IPS-NIHi7 (cell line): ENCODE results near the gene SLC15A3.
"Not testable (repeated sequence)": the region's sequence is repeated elsewhere in the genome, so short reads cannot be mapped to it uniquely, and the experiment has no call there.

Experiments
- DNase-seq: peaks from one replicate; pipeline ENCODE4 v3.0.0; 2012; ENCODE audit warnings: mixed read lengths; ENCODE audit errors: extremely low spot score

Gene SLC15A3

GRCh38 chr11:60977224-60977623 is 25.2 kb upstream of the SLC15A3 start:
- DNase-seq: no peak

- DNase-seq: no peak
These were observed 22.8 kb upstream of the SLC15A3 start for GRCh38 chr11:60974726-60975125.

- DNase-seq: not testable (repeated sequence)
These were observed 22.3 kb upstream of the SLC15A3 start for GRCh38 chr11:60974316-60974715.

DNA sequence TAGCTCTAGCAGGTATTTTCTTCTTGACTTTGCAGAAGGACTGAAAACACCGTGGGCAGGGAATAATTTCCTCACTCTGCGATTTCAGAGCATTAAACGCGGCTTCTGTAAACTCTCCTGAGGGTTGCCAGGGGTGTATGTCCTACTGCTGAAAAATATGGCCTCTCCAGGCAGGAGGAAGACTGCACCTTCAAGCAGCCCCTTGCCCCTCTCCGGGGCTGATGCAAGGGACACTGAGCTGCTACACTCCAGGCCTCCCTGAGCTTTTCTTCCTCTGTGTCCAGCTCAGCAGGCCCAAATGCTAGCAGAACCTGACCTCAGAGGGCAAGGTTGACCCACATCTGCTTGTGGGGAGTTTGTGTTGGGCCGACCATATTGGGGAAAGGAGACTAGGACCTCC is 21.7 kb upstream of the SLC15A3 start:
- no peak for DNase-seq

- DNase-seq: no peak
These were observed 20.4 kb upstream of the SLC15A3 start for GRCh38 chr11:60972182-60973030.

GRCh38 chr11:60971520-60971919 is 19.5 kb upstream of the SLC15A3 start, which contains the start of gene CD6:
Gene CD6, plus strand, starts transcription at chr11:60971680. Its CDS starts 186 bp downstream, at chr11:60971866.
- DNase-seq: no peak

DNA sequence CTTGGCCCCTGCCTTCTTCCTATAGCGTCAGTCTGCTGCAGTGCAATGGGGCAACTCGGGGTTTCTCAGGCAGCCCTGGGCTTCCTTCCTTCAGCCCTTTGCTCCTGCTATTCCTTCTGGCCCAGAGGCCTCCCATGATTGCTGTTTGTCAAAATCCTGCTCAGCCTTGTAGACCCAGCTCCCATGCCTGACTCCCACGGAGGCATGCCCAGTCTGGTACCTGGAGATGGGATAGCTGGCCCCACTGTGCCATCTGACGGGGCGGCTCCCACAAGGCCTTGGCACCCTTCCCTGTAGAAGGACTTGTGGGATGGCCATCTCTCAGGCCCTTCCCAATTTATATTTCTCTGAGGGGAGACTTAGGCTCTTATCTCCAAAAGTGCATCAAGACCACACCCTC is 18.9 kb upstream of the SLC15A3 start:
- no peak for DNase-seq

- DNase-seq: peak; percentile 81
These were observed 18.4 kb upstream of the SLC15A3 start for GRCh38 chr11:60970369-60970774.

DNA sequence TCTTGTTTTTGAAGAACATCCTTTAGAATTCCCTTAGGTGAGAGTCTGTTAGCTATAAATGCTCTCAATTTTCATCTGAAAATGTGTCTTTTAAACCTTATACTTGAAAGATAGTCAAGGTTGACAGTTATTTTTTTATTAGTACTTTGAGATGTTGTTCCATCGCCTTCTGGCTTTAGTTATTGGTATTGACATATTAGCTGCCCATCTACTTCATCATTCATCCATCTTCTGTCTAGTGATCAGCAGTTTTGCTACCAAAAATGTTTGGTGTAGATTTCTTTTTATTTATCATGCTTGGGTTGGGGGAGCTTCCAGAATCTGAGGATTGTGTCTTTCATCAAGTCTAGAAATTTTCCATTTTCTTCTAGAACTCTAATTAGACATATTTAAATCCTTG is 16.2 kb upstream of the SLC15A3 start:
- DNase-seq: no peak

- no peak for DNase-seq
These were observed 14.9 kb upstream of the SLC15A3 start for GRCh38 chr11:60966890-60967289.

DNA sequence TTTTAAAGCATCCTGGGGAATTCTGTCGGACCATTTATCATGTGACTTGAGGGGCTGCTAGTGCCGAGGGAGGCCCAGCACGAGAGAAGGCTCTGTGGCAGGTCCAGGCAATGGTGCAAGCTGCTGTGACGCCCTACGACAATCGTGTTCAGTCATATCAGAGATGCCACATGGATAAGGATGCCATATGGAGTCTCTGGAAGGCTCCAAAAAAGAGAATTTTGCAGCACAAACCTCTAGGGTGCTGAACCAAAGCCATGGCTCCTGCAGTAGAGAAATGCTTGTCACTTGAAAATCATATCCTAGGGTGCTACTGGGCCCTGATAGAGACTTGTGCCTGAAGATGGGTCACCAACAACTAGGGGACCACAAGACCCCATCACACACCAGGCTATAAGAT is 12.8 kb upstream of the SLC15A3 start:
- no peak for DNase-seq

GRCh38 chr11:60960405-60960804 is 8.4 kb upstream of the SLC15A3 start:
- DNase-seq: no peak

DNA sequence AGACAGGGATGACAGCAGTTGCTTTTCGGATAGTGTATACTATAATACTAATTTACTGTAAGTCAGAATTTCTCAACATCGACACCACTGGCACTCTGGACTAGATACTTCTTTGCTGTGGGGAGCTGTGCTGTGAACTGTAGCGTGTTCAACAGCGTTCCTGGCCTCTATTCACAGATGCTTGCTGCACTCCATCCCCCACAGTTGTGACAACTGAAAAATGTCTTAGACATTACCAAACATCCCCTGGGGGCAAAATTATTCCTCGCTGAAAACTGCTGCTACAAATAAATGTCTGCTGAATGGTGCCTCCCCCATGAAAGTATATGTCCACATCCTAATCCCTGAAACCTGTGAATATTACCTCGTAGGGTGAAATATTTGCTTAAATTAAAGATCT is 7.5 kb upstream of the SLC15A3 start:
- no peak for DNase-seq

- DNase-seq: no peak
These were observed 5.2 kb upstream of the SLC15A3 start for GRCh38 chr11:60957188-60957587.

DNA sequence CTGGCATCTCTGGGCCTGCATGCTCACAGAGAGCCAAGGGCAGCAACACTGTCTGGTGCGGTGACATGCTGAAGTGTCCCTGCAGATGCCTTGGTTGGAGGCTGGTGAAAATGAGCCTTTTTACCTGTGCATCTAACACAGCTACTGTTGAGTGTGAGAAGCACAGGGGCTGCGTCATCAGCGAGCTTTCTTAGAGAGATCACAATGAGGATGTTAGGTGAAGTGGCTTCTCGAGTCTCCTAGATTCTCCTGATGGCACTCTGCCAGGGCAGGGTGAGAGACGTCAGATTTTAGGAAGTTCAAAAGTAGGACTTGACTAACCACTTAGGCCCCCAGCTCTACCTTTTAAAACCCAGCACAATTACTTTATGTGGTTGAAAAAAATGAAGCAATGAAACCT is 3.6 kb upstream of the SLC15A3 start:
- no peak for DNase-seq

DNA sequence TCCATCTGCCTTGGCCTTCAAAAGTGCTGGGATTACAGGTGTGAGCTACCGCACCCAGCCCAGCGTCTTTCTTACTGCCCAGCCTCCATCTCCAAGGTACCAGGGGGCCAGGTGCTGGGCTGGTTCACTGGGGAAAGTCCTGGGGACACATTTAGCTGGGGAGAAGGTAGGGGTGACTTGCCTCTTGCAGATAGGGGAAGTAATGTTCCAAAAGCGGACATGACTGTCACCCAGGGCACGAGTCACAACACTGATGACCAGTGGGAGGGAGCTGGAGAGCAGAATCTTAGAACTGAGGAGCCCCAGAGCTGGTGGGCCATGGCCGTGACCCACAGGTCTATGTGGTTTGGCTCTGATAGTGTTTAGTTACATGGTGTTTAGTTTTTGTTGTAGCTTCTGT is 2.4 kb upstream of the SLC15A3 start:
- no peak for DNase-seq

DNA sequence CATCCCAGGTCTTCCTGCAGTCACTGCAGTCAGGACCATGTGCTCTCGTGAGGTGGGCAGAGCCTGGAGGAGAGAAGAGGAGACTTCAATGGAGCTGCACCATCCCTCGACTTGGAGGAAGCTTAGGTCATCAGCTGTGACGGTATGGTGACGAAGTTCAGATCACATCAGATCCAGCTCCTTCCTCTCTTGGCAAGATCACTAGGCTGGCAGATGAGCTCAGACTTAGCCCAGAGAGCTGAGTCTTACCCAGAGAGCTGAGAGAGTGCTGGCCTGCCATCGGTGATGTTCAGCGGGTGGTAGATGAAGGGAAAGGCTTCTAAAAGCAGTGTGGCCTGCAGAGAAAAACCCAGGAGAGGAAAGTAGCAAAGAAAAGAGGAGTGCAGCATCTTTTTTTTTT is 1.8 kb upstream of the SLC15A3 start:
- DNase-seq: no peak

DNA sequence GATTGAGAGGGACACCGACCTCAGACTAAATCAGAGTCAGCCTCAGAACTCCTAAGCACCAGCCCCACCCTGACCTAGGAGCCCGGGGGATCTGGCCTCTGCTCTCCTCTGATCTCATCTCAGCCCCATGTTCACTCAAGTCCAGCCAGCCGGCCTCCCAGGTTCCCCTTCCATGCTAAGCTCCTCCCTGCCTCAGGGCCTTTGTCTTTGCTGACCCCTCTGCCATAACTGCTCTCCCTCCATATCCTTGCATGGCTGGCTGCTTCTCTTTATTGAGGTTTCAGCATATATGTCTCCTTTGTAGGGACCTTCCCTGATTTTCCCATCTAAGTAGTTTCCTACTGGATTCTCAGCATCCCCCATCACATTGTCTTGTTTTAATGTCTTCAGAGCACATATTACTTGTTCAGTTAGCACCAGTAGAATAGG is 780 bp upstream of the SLC15A3 start:
- DNase-seq: no peak

DNA sequence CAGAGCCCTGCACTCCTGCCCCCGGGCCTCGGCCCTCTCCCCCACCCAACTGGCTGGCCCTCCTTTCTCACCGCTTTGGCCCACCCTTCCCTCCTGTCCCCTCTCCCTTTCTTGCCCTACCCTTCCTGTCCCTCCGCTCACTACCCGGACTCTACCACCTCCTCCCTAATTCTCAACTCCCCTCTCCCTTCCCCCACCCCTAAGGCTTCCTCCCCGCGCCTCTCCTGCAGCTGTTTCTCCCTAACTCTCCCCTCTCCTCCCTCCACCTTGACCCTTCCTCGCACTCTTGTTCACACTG is 421 bp downstream of the SLC15A3 start:
- peak; percentile 45 for DNase-seq

DNA sequence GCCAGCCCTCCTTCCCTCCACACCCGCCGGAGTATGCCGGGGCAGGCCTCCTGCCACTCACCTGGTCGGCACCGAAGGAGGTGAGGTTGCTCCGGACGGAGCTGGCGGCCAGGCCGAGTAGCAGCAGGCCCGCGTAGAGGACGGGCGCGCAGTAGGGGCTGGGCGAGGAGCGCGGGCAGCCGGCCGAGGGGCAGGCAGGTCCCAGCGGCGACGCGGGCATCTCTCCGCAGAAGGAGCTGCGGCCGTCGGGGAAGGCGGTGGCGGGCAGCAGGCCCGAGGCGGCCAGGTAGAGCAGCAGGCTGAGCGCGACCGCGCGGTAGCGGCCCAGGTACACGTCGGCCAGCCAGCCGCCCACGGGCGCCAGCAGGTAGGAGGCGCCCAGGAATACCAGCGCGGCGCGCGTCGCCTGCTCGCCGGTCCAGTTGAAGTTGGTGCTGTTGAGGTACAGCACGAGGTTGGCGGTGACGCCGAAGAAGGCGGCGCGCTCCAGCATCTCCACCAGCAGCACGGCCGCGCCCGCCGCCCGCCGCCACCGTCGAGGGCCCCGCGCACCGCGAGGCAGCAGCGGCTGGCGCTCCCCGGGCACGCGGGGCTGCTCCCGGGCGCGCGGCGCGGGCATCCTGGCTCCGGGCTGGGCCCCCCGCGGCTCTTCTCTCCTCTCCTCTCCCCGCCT is 907 bp downstream of the SLC15A3 start:
- DNase-seq: peak; percentile 24

DNA sequence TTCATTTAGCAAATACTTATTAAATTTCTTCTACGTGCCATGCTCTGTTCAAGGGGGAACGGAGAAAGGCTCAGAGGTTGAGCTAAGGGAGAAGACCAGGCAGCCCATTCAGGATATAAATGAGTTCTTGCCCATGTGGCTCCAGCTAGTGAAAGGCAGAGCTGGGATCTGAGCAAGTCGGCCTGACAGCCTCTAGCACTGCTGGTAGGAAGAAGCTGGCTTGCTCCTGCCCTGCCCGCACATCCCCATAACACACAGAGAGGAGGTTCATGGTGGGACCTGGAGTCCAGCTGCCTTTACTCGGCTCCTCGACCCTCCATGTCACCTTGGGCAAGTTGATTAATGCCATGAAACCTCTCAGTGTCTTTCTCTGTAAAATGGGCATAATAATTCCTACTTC is 2.0 kb downstream of the SLC15A3 start:
- no peak for DNase-seq

GRCh38 chr11:60948250-60948649 is 3.7 kb downstream of the SLC15A3 start:
- no peak for DNase-seq

DNA sequence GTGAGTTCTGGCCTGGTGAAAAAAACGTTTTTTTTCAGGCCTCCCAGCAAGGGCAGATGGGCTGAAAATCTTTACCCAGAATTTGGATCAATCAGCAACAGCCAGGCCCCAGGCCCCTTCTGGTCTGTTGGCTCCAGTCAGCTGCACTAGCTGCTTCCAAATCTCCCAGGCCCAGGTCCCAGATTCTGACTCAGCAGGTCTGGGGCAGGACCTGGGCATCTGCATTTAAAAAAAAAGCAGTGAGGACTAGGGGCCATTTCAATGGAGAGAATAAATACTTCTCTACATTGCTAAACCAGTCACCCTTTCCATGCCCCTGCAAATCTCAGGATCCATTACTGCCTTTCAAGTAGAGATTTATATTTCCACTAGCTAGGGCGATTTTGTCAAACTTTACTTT is 4.3 kb downstream of the SLC15A3 start:
- no peak for DNase-seq
